OCI-LY3 (cell line): ENCODE data around the gene UNC5B.

Experiments
- H2AFZ ChIP-seq: fragments of 200-600, 300-600 bp; shearing (Covaris generic); 2 replicates; pipeline ENCODE4 v1.6.0; 2014; ENCODE audit warnings: antibody characterized with exemption, low read depth, low read length
- H3K27ac ChIP-seq: fragments of 200-600, 300-600 bp; sonication (generic); 2 replicates; pipeline ENCODE4 v1.5.1; 2014; ENCODE audit warnings: mild to moderate bottlenecking, low read length, moderate library complexity, mixed read lengths
- H3K27me3 ChIP-seq: fragments of 200-600, 300-600 bp; sonication (generic); 2 replicates; pipeline ENCODE4 v1.6.1; 2014; ENCODE audit warnings: low read depth, low read length, mixed read lengths
- H3K36me3 ChIP-seq: fragments of 200-600, 300-600 bp; sonication (generic); replicated peaks from 2 replicates; pipeline ENCODE3; 2014; ENCODE audit warnings: low read depth, low read length, mixed read lengths
- H3K4me1 ChIP-seq: fragments of 300-600, 200-600 bp; sonication (generic); 2 replicates; pipeline ENCODE4 v1.6.1; 2014; ENCODE audit warnings: low read length, mixed read lengths
- H3K4me2 ChIP-seq: fragments of 200-600, 300-600 bp; sonication (generic); 2 replicates; pipeline ENCODE4 v1.6.1; 2014; ENCODE audit warnings: low read length, mixed read lengths
- H3K4me3 ChIP-seq: fragments of 300-600, 200-600 bp; sonication (generic); 2 replicates; pipeline ENCODE4 v1.5.1; 2014; ENCODE audit warnings: antibody characterized with exemption, mild to moderate bottlenecking, low read length, moderate library complexity
- H3K79me2 ChIP-seq: fragments of 300-600, 200-600 bp; shearing (Covaris generic); 2 replicates; pipeline ENCODE4 v1.6.1; 2014; ENCODE audit warnings: mild to moderate bottlenecking, low read length, mixed read lengths
- H3K9ac ChIP-seq: fragments of 300-600, 200-600 bp; shearing (Covaris generic); 2 replicates; pipeline ENCODE4 v1.6.0; 2014; ENCODE audit warnings: mild to moderate bottlenecking, low read length, moderate library complexity
- H3K9me3 ChIP-seq: fragments of 200-600, 300-600 bp; shearing (Covaris generic); 2 replicates; pipeline ENCODE4 v1.6.1; 2014; ENCODE audit warnings: low read length, mixed read lengths; ENCODE audit not compliant: insufficient read depth
- H4K20me1 ChIP-seq: fragments of 200-600, 300-600 bp; sonication (generic); 2 replicates; pipeline ENCODE4 v1.6.1; 2016; ENCODE audit warnings: low read length, mixed read lengths; ENCODE audit not compliant: insufficient read depth
- CTCF ChIP-seq: fragments of 200-600, 300-600 bp; sonication (generic); IDR thresholded peaks from 2 replicates; pipeline ENCODE4 v1.5.1; 2014; ENCODE audit warnings: antibody characterized with exemption, low read length, low read depth
- EZH2phosphoT487 ChIP-seq: fragments of 200-600 bp; shearing (Covaris generic); IDR thresholded peaks from 2 replicates; pipeline ENCODE4 v1.6.1; 2018; ENCODE audit warnings: antibody characterized with exemption, mixed run types, low read depth

UNC5B gene

GRCh38 chr10:71232089-71232998 is 20.0 kb downstream of the UNC5B start:
- no peak overlapping the region for H3K27ac ChIP-seq
- H4K20me1 ChIP-seq, result no peaks in the 10 kb centered on the region

GRCh38 chr10:71233482-71233892 is 21.1 kb downstream of the UNC5B start:
- Histone ChIP-seq H3K9me3 (no peaks in the 10 kb centered on the region), H3K4me3 (no peak overlapping the region), H3K9ac (no peak overlapping the region), H3K79me2 (no peaks in the 10 kb centered on the region), H3K36me3 (no peaks in the 10 kb centered on the region), H3K4me2 (no peak overlapping the region), H3K4me1 (no peaks in the 10 kb centered on the region), H3K27me3 (no peaks in the 10 kb centered on the region; the same call in 1 of the 2 replicates), H2AFZ (no peak overlapping the region), H4K20me1 (no peaks in the 10 kb centered on the region), H3K27ac (no peak overlapping the region)
- TF ChIP-seq CTCF (no peak), EZH2phosphoT487 (no peak)

More at GRCh38 chr10:71232089-71232998, 20.0 kb downstream of the UNC5B start:
- no peak for TF ChIP-seq EZH2phosphoT487
- TF ChIP-seq CTCF, result no peak
- Histone ChIP-seq H3K79me2 (no peaks in the 10 kb centered on the region), H2AFZ (no peak overlapping the region), H3K9ac (no peak overlapping the region), H3K9me3 (no peaks in the 10 kb centered on the region), H3K27me3 (no peaks in the 10 kb centered on the region; the same call in 1 of the 2 replicates), H3K36me3 (no peaks in the 10 kb centered on the region), H3K4me2 (no peak overlapping the region), H3K4me1 (no peaks in the 10 kb centered on the region), H3K4me3 (no peak overlapping the region)

- Histone ChIP-seq H3K27me3 (no peaks in the 10 kb centered on the region; the same call in 1 of the 2 replicates), H4K20me1 (no peaks in the 10 kb centered on the region), H3K4me3 (no peak overlapping the region), H3K4me1 (no peaks in the 10 kb centered on the region), H2AFZ (no peak overlapping the region), H3K9ac (no peak overlapping the region), H3K27ac (no peak overlapping the region), H3K36me3 (no peaks in the 10 kb centered on the region), H3K4me2 (no peak overlapping the region), H3K9me3 (no peaks in the 10 kb centered on the region), H3K79me2 (no peaks in the 10 kb centered on the region)
- TF ChIP-seq CTCF (no peak), EZH2phosphoT487 (no peak)
Measured at GRCh38 chr10:71234004-71234894, 21.9 kb downstream of the UNC5B start.
